PC-9 (cell line): ENCODE results near the gene NEK8. TPM values are rescaled to one million over a fixed set of nuclear protein-coding genes. Genes with fewer than 3 reads are reported as not detected.

Experiments used
- total RNA-seq: library from RNA; stranded (reverse); gene quantifications from 2 replicates; pipeline ENCODE4 v1.2.3, GENCODE V29; 2021

The NEK8 gene
- total RNA-seq, 1 experiment from 2014 or later: 12.1 TPM

Other genes with a start within 250 kb of the NEK8 start
- gene FOXN1, start 222.4 kb upstream of the NEK8 start, total RNA-seq: not detected in 2 replicates
- 39.7 and 48.8 TPM in 2 replicates for gene UNC119, start 176.2 kb upstream of the NEK8 start, total RNA-seq
- 57.6 and 64.2 TPM in 2 replicates for gene PIGS, start 157.3 kb upstream of the NEK8 start, total RNA-seq
- gene ALDOC, start 151.9 kb upstream of the NEK8 start, total RNA-seq: 17.4 and 21.6 TPM in 2 replicates
- 101 and 109 TPM in 2 replicates for gene SPAG5, start 129.8 kb upstream of the NEK8 start, total RNA-seq
- gene RSKR, start 114.6 kb upstream of the NEK8 start, total RNA-seq: 21.7 and 25.8 TPM in 2 replicates
- 161 and 204 TPM in 2 replicates for gene BLTP2, start 83.6 kb upstream of the NEK8 start, total RNA-seq
- gene SDF2, start 66.9 kb upstream of the NEK8 start, total RNA-seq: 38.9 and 43.7 TPM in 2 replicates
- gene SUPT6H, start 66.6 kb upstream of the NEK8 start, total RNA-seq: 46.7 and 63.3 TPM in 2 replicates
- gene PROCA1, start 16.9 kb upstream of the NEK8 start, total RNA-seq: 14.2 and 15.8 TPM in 2 replicates
- 161 and 174 TPM in 2 replicates for gene RAB34, start 10.9 kb upstream of the NEK8 start, total RNA-seq
- 1,474 and 1,510 TPM in 2 replicates for gene RPL23A, start 8.8 kb upstream of the NEK8 start, total RNA-seq
- 14.7 and 19.4 TPM in 2 replicates for gene TLCD1, start 2.6 kb upstream of the NEK8 start, total RNA-seq
- 159 and 169 TPM in 2 replicates for gene TRAF4, start 15.2 kb downstream of the NEK8 start, total RNA-seq
- 14.2 and 26.4 TPM in 2 replicates for gene FAM222B, start 114.0 kb downstream of the NEK8 start, total RNA-seq
- 47.1 and 56.6 TPM in 2 replicates for gene ERAL1, start 126.2 kb downstream of the NEK8 start, total RNA-seq
- gene FLOT2, start 168.9 kb downstream of the NEK8 start, total RNA-seq: 118 and 128 TPM in 2 replicates
- 15.8 and 17.5 TPM in 2 replicates for gene DHRS13, start 174.3 kb downstream of the NEK8 start, total RNA-seq
- 36.0 and 48.4 TPM in 2 replicates for gene PHF12, start 222.7 kb downstream of the NEK8 start, total RNA-seq